ENCODE results near the gene ERGIC3.

ERGIC3 gene

DNA sequence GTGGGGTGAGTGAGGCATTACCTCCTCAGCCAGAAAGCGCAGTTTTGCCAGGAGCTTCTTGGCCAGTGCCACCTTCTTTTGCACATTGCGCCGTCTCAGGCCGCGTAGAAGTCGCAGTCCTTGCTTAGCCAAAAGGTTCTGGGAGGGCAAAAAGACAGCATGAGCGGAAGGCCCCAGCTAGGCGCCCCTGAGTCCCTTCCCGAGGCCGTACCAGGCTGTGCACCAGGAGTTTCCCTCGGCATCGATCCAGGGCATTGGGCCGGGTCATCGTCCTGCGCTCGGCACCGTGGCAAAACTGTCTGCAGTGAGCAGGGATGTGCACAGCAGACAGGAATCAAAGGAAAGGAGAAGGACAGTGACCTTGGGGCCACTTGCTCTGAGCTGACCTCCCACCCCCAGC is 53.6 kb downstream of the ERGIC3 start:
- H3K4me3 ChIP-seq (ENCODE audit: low read depth, low read length): no peak overlapping the region
- ChIA-PET POLR2A (no interaction called here), CTCF (interaction anchor here (1.0 to 1.2 kb wide), 2 partner anchors 25 to 31 kb away, joined by 3 read pairs; no protein-coding TSS in a partner anchor)
- H3K4me1 ChIP-seq (ENCODE audit: control insufficient read depth, insufficient read depth, low read length): no peaks in the 10 kb centered on the region
- H3K27ac ChIP-seq (ENCODE audit: extremely low read depth, low read depth, low read length): no peak overlapping the region
- H3K36me3 ChIP-seq (ENCODE audit: control insufficient read depth in 2 of 2, insufficient read depth in 1 of 2, low read length in 2 of 2): no peaks in the 10 kb centered on the region
- TF ChIP-seq ZBTB8A (tag by site-specific recombination; IDR thresholded peaks at IDR 0.05) (no peak), ZXDB (tag by site-specific recombination; IDR thresholded peaks at IDR 0.05) (no peak), ZNF426 (tag by site-specific recombination; IDR thresholded peaks at IDR 0.05) (no peak), ZNF692 (tag by site-specific recombination; IDR thresholded peaks at IDR 0.05) (no peak), ZNF624 (tag by site-specific recombination; IDR thresholded peaks at IDR 0.05) (no peak), ZSCAN18 (tag by site-specific recombination; IDR thresholded peaks at IDR 0.05) (no peak), ZSCAN16 (tag by site-specific recombination; IDR thresholded peaks at IDR 0.05) (no peak), ZNF391 (tag by site-specific recombination; IDR thresholded peaks at IDR 0.05; ENCODE audit: borderline replicate concordance, low read depth) (no peak), MZF1 (tag by site-specific recombination; IDR thresholded peaks at IDR 0.05; ENCODE audit: borderline replicate concordance) (no peak), ZNF248 (tag by site-specific recombination; IDR thresholded peaks at IDR 0.05) (no peak), AEBP2 (tag by site-specific recombination; IDR thresholded peaks at IDR 0.05; ENCODE audit: borderline replicate concordance) (no peak), PRDM4 (tag by site-specific recombination; IDR thresholded peaks at IDR 0.05) (no peak), REPIN1 (tag by site-specific recombination; IDR thresholded peaks at IDR 0.05; ENCODE audit: low read depth) (no peak), ZNF830 (tag by site-specific recombination; IDR thresholded peaks at IDR 0.05; ENCODE audit: low read depth) (no peak)
- TF ChIP-seq, protein P1, sequence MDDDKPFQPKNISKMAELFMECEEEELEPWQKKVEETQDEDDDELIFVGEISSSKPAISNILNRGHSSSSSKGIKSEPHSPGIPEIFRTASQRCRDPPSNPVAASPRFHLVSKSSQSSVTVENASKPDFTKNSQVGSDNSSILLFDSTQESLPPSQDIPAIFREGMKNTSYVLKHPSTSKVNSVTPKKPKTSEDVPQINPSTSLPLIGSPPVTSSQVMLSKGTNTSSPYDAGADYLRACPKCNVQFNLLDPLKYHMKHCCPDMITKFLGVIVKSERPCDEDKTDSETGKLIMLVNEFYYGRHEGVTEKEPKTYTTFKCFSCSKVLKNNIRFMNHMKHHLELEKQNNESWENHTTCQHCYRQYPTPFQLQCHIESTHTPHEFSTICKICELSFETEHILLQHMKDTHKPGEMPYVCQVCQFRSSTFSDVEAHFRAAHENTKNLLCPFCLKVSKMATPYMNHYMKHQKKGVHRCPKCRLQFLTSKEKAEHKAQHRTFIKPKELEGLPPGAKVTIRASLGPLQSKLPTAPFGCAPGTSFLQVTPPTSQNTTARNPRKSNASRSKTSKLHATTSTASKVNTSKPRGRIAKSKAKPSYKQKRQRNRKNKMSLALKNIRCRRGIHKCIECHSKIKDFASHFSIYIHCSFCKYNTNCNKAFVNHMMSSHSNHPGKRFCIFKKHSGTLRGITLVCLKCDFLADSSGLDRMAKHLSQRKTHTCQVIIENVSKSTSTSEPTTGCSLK (tag by site-specific recombination; IDR thresholded peaks at IDR 0.05): no peak
- TF ChIP-seq, protein P2, sequence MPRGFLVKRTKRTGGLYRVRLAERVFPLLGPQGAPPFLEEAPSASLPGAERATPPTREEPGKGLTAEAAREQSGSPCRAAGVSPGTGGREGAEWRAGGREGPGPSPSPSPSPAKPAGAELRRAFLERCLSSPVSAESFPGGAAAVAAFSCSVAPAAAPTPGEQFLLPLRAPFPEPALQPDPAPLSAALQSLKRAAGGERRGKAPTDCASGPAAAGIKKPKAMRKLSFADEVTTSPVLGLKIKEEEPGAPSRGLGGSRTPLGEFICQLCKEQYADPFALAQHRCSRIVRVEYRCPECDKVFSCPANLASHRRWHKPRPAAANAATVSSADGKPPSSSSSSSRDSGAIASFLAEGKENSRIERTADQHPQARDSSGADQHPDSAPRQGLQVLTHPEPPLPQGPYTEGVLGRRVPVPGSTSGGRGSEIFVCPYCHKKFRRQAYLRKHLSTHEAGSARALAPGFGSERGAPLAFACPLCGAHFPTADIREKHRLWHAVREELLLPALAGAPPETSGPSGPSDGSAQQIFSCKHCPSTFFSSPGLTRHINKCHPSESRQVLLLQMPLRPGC (tag by site-specific recombination; IDR thresholded peaks at IDR 0.05): no peak
- no peaks in the 10 kb centered on the region for H3K9me3 ChIP-seq (ENCODE audit: control insufficient read depth, insufficient read depth, low read depth, low read length)

All from HEK293 (cell line).